Astrocyte of the hippocampus (primary cell): Measurements from ENCODE around the gene CNPY1.
A peak's percentile ranks its signal among the peaks of the same experiment; 100 is the strongest.

Experiments
- DNase-seq: peaks from one replicate; pipeline ENCODE4 v3.0.0; 2011; ENCODE audit warnings: low read depth, low spot score

The CNPY1 gene

DNA sequence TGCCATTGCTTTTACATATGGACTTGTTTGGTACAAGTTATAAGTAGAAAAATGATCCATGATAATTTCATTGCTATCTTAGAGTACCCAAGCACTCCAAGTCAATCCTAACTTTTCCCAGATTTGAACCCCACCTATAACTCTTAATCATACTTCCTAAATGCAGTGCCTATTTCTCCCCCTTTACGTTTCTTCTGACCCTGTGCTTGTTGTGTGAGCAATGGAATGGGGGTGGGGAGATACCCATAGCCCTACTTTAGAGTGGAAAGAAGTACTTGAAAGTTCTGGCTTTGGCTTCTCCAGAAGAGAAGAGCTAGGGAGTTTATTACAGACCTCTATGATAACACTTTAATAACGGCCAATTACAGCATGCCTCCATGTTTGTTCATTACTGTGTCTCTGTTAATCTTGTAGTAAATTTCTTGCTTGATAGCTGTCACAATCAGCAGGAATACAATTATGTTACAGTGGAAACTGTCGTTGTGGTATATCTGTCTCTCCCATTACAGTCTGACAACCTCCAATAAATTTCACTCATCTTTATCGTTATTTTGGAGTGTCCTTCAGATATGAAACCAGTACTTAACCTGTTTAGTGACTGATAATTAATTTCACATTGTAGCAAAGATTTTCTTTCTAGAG, 34.0 kb downstream of the CNPY1 start:
- no peak for DNase-seq

DNA sequence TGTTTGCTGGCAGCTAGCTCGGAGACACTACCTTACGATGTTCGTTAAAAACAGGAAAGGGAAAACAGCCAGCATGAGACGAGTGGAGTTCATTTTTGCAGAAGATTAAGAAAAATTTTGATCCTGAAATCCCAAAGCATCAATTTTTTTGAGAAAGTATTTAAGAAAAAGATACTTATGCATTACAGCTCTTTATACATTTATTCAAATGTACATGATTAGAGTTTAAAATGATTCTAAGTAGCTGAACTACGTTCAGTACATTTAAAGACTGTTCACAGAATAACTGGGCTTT, 34.7 kb downstream of the CNPY1 start:
- no peak for DNase-seq

DNA sequence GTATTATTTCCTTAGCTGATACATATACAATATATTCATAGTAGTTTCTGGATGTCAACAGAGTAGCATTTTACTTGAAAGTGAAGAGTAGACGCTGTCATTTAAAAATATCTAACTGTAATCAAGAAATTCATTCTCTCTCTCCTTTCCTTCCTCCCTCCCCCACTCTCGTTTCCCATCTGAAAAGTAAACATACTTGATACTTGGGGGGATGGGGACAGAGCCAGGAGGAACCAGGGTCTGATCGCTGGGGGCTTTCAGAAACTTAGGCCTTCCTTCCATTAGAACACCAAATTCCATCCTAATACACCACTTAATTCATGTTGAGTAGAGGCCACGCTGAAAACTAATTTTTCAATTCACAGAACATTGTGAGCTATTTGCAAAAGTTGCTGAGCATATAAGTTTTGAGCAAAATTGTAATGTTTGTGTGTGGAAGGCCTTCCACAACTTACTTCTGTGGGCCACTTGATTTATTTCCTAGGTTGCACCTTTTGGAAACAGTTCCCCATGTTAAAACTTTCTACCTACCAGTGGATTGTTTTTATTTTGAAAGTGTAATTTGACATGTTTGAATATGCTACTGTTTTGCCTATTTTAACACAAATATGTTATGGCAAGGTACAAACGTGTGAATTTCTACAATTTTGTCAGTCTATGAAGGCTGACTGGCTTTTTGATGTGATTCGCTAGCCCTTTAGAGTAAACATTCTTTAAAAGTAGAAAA, 35.2 kb downstream of the CNPY1 start:
- DNase-seq = no peak

DNA sequence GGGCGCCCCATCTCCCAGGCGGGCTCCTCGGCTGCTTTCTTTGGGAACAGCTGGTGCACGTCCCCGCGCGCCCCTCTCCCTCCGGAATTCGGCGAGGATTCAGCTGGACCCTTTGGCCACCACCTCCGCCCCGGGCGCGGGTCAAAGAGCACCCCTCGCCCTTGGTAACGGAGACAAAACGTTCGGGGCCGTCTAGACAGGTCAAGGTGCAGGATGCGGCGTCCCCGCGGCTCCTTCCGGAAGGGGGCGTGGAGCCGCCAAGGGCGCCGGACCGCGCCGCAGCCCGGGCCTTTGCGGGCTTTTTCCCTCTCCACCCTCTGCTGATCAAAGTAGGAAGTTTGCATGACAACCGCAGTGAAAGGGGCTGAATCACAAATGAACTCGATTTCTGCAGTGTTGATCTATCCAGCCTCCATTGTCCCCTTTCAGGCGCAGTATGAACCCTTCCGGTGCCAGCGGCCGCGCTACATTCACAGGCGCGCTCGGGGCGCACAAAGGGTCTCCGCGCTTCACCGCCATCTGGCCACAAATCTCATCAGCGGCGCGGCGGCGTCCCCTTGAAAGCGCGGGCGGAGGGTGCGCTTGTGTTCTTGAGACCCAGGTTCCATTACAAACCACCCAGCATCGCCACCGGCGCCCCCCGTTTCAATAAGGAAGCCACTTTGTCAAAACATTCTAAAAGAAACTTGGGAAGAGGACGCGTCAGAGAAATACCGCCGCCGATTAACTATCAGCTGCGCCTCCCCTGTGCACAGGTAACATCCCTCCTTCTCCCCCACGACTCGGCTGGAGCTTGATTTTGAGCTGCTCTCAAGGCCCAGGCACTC, 36.4 kb downstream of the CNPY1 start:
- peak; percentile 17 for DNase-seq

DNA sequence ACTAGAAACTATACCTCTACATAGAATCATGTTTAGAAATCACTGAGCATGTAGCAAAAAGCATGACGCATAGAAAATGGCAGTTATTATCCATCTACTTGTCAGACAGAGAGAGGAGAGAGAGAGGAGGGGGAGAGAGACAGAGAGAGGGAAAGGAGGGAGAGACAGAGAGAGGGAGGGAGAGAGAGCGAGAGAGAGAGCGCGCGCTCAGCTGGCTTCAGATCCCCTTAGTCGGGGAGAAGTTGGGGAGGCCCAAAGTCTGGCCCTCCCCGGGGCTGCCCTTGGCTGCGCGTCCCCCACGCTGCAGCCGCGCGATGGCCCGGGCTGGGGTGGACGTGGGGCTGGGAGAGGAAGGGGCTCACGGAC, 37.0 kb downstream of the CNPY1 start:
- no peak for DNase-seq

DNA sequence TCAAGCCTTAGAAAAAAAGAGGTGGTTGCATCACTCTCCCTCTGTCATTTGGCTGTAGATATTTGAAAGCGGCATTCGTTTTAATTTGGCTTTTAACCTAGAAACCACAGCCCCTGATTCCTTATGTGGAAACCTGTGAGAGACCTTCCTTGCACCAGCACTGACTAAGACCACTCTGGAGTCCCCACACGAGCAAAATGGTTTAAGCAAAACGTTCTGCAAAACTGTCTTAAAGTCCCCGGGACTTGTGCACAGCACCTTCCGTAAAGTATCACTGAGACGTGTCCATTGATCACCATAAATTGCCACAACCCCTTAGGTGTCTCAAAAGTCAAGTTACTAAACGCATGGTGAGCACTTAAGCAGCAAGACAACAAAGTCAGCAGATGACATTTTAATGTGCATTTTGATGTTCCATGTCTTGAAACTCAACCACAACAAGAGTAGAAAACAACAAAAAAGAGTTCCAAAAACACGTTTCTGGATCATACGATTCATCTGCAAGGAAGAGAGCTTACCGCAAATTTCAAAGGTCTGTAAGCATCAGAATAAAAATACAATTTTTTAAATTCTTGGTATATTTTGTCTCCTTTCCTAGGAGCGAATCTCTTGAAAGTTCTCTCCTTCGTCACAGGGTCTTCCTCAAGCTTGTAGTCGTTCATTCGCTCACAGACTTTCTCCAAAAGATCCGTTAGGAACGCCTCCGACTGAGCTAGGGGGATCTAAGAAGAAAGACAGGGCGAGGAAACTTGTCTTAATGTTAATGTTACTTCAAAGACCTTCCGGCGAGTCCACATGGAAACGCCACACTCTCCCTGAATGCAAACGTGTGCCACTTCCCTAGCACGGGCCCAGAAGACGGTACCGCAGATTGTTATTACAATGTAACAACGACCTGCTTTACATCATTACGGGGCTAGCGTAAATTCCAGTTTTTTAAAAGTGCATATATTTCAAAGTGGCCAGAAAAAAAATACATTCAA, 37.7 kb downstream of the CNPY1 start:
- DNase-seq = no peak

DNA sequence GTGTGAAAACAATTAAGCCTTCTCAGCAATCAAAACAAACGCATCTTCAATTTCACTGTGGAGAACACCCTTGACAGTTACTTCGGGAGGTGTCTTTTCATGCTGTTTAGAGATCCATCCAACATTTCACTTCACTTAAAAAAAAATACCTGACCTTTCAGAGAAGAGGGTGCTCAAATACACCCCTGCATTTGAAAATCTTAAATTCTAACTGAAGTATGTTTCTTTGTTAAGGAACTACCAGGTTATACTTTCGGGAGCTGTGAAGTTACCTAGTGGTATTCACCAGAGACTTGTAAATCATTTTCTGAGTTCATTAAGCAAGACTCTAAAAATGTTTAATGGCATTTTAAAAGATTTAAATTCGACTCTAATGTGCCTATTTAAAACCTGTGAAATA, 38.8 kb downstream of the CNPY1 start:
- DNase-seq = no peak

DNA sequence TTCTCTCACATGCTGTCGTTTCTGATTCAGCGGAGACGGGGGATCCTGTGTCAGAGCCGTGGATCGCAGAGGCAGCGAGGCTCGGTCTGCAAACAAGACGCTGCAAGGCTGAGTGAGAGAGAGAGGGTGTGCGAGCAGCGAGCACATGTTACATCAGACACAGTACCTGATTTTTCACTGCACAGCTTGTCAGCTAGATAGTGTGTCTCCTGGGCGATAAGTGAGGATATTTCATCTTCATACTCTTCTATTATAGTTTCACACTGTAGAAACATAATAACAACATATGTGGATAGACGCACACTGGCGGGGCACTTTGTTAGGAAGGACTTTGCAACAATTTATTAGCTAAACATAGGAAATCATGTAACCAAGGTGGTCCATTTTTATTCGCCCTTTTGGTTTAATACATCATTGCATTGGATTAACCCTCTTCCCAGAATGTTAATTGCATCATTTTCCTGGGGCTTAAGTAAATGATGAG, 39.5 kb downstream of the CNPY1 start:
- no peak for DNase-seq

DNA sequence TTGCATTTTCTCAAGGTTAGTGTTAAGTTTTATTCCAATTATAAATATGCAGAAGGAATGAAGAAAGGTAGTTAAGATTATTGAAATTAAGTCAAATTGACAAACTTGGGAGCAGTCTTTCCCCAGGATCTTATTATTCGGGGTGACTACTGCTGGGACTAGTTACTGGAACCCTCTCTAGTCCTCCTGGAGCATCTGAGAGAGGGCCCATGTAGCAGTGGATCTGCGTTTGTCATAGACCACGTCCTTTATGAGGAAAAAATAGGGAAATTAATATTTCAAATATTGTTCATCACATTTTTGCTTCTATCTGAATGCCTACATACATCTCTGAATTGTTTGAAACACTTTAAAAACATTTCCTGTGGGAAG, 41.0 kb downstream of the CNPY1 start:
- no peak for DNase-seq

DNA sequence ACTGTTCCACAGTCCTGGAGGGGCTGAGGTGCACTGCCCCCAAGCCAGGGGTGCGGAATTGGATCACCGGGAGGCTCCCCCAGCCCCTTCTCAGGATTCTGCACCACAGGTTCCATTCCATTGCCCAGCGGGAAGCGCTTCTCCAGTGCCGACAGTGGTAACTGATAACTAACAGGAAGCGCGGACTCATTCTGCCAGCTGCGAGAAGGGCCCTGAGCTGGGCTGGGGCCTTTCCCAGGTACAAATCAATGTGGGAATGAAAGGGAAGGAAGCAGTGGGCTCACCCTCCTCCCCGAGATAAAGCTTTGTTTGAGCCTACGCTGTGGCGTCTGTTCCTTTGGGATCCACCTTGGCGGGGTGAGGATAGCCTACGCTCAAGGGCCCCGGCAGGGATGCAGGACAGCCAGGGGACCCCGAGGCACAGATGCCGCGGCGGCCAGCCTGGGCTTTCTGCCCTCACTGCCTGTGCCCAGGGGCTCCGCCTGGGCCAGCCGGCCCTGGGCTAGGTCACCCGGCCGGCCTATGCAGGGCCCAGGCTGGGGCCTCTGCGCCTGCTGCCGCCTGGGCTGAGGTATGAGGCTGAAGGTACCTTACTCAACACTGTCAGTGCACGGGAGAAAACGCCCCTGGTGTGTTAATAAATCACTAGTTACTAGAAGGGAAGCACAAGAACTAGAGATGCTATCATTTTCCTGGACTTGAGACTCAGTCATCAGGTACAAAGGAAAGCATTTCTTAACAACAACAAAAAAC, 49.0 kb downstream of the CNPY1 start:
- no peak for DNase-seq

DNA sequence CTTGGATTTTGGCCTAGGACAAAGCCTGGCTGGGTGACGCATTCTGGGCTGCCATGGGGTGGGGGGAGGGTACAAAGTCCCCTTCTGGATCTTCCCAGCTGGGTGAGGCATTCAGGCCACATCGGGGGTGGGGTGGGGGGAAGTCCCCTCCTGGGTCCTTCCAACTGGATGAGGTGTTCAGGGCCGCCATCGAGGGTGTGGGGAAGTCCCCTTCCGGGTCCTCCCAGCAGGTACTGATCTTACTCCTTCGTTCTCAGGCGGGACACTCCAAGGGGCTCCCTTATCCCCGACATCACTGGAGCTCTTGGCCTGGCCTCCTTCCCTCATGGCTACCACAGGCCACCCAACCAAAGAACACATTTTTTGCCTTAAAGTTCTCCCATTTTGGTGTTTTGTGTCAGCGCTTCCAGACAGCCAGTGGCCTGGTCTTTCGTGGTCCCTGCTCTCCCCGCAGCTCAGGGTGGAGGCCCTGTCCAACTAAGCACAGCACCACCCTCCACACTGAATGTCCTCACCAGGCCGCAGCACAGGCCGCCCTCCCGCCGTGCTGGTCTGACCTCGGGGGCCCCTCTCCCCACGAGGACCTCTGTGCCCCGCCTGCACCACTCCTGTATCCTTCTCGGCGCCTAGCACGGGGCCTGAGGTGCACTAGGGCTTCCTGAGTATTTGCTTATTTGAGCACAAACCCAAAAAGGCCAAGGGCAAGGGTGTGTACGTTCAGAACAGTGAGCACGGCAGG, 49.9 kb downstream of the CNPY1 start:
- no peak for DNase-seq

DNA sequence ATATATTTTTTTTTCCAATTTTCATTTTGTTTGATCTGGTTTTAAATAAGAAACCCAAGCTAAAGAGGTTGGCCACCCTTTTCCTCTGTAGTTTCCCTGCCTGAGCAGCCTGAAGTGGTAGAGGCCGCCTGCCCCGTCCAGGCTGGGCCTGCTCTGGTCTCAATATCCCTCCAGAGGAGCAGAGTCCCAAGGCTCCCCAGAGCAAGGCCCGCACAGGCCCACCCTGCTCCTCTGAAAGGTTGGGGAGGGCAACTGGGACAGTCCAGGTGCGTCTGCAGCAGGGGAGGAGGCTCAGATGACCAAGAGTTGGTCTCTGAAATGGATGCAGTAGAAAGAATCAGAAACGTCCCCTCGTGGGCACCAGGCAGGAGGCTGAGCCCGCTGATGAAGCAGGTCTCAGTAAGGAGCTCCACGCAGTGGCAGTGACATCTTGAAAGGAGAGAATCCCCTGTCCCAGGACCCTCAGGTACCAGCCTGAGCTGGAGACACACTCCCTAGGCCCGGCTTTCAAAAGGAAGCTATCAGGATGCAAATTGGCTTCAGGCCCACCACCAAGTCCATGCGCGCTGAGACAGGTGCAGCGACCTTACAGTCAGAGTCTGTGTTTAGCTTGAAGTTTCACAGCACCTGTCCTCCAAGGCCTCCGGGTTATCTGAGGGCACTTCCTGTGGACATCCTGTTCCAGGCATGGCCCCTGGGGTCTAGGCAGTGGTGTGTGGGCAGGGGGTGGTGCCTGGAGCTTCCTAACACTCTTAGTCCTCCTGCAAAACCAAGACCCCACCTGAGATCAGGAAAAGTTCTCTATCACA, 50.7 kb downstream of the CNPY1 start:
- no peak for DNase-seq

DNA sequence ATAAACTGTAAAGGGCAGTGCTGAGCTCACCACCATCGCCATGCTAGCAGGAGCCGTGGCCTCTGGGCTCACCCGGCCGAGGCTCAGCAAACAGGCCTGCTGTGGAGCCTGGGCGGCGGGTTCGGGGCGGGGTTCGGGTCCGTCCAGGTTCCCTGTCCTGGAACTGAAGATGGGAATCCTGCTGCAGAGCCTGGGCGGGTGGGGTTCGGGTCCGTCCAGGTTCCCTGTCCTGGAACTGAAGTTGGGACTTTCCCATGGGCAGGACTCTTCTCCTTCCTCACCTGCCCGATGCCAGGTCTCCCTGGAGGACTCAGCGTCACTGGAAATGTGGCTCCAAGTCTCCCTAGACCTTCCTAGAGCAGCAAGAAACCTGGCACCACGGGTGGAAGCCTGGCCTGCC, 51.8 kb downstream of the CNPY1 start:
- DNase-seq = no peak

DNA sequence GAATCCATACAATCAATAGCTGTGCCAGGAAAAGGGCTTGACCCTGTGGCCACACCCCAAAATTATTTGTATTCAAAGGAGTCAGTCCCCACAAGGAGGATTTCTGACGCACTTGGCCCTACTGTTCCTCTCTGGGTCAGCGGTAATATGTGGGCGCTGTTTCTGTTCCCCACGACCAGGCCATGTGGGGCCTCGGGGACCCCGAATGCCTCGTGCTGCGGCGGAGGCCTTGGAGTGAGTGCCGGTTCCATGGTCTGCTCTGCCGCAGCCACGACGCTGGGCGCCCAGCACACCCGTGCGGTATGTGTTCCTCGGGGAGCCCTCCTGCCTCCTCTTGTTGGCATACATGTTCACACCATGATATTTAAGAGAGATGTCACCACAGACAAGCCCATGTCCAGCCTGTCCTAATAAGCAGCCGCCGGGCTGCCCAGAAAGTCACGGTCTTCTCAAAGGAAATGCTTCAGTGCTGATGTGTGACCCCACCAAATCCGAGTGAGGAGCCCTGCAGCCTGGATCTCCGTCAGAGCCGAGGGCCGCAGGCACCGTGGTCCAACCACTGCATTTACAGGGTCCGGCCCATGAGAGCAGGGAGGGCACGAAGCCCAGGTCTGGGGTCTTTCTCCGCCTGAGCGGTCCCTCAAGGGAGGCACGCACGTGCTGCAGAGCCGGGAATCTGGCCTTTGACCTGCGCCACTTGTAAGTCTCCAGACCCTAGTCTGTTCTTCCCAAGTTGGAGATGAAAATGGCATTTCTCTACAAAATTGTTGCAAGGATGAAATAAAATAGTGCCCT, 52.4 kb downstream of the CNPY1 start:
- DNase-seq = no peak

DNA sequence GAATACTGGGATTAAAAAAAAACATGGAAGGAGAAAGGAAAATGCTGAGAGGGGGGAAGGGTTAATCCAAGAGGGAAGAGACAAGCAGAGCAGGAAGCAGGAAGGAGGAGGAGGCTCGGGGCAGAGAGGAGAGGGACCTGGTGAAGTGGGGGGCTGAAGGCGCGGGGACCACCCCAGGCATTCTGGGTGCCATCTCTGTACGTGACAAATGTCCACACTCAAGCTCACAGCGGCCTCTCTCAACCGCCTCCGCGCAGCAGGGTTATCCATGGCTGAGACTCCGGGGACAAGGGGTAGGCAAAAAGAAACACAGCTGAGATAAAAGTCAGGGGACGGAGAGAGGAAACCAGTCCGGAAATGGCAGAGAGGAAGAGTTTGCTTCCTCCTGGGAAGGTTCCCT, 54.5 kb downstream of the CNPY1 start:
- DNase-seq = no peak

DNA sequence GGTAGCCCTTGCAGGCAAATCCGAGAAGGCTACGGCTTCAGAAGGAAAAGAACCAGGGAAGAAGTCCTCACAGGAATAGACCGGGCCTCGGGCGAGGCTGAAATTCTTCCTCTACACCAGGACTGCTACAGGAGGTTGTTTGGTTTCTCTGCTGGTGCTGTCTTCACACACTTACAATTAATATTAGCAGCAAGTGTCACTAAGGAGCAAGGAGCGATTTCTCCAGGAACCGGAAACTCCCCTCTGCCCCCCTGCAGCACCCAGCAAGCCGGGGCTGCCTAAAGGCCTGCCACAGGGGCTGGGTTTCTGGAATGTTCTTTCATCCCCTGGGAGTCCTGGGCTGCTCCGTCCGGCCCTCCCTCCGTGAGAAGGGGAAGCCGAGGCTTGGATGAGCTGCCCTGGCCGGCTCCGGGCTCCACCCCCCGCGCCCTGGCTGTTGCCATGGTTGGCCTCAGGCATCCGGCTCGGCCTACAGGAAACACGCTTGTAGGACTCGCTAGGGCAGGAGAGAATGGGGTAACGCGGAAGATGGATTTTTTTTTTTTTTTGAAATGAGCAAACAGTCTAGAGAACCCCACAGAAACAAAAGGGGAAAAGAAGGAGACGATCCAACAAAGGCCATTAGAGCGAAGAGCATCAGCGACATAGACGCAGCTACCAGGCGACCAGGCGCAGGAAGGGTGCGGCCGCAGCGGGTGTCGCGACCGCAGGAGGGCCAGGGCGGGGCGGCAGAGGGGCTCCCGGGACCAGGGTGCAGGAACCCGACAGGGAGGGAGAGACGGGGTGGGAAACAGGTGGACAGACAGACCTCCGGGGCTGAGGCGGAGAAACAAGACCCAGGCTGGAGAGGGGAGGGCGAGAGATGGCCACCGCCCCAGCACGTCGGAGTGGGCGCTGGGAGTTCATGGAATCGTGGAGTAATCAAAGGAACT, 55.4 kb downstream of the CNPY1 start:
- no peak for DNase-seq

DNA sequence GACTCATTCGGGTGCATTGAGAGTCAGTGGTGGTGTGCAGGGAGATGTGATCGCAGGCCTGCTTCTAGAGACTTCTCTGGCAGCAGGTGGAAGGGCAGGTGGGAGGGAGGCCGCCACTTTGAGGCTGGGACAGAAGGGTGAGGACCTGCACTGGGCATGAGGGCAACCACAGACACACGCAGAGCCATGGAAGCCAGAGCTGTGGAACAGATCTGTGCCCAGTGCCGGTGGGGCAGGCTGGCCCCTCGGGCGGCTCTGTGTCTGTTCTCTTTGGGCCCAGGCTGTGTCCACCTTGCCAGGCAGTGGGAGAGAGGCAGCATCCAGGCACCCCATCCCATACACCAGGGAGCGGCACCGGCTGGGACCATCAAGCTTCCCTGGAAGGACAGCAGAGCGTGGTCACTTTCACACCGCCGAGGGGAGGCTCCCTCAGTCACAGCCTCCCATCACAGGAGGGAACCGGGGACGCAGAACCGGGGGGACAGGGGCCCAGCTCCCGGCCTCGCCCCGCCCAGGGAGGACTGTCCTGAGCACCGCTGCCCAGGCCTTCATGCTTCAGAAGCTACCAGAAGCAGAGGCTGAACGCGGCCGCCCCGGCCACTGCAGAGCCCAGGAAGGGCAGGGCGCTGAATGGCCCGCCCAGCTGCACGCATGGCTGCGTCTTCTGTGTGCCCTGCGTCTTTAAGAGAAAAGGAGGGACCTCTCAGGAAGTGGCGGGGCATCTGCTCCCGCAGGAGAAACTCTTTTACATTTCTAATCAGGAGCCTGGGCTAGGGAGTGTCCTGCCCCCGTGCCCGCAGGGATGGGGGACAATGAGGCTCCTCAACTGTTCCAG, 56.3 kb downstream of the CNPY1 start:
- no peak for DNase-seq
